DMS153 (cell line): Measurements from ENCODE around the gene DGKD.
A peak's percentile ranks its signal among the peaks of the same experiment; 100 is the strongest.

Experiments
- DNase-seq: peaks from one replicate; lab custom pipeline; 2025; lab: John Stamatoyannopoulos, UW

Gene DGKD

GRCh38 chr2:233476651-233477547 lies 122.6 kb downstream of the DGKD start:
- DNase-seq, result no peak

- DNase-seq, result no peak
Observed at GRCh38 chr2:233477548-233478433, 123.5 kb downstream of the DGKD start.

- no peak for DNase-seq
Observed at GRCh38 chr2:233479616-233480489, 125.6 kb downstream of the DGKD start.

- DNase-seq, result peak; percentile 78
Observed at GRCh38 chr2:233480490-233481202, 126.4 kb downstream of the DGKD start.

DNA sequence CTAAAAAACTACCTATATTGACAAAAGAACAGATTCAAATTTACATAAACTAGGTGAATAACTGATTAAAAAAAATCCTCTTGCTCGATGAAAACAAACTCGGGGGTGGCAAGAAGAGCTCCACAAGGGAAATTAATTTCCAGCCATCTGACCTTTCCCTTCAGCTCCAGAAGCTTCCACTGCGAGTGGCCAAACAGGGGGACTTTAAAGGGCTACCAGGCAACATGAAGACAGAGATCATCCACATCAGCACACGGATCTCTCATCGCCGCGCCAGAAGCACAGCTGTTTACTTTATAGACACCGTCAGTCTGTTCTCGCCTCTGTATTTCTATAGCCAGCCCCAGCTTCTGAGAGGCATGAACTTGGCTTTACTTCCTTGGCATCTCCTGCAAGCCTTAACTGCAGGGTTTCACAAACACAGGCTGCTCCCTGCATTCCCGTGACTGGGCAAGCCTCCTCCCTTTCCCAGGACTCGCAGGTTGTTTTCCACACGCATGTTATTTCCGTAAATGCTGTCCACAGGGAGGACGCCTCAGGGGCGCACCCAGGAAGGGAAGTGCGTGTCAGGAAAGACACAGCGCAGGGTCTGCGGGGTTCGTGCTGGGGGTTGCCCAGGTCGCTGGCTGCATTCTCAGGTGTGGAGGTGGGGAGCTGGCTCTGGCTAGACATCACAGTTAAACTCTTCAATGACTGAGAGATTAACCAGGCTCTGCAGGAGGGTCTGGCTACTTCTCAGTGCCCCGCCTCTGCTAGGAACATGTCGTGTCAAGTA lies 127.3 kb downstream of the DGKD start:
- DNase-seq, result no peak

DNA sequence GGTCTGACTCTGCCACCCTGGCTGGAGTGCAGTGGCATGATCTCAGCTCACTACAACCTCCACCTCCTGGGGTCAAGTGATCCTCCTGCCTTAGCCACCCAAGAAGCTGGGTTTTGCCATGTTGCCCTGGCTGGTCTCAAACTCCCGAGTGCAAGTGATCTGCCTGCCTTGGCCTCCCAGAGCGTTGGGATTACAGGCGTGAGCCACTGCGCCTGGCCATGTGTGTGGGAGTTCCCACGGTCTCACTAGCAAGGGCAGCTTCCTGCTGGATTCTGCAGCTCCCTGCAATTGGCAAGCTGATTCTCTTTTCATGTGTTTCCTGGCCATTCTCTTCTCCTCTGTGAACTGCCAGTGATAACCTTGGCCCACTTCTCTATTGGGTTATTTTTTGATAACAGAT lies 128.3 kb downstream of the DGKD start:
- no peak for DNase-seq

- no peak for DNase-seq
Observed at GRCh38 chr2:233485726-233486125, 131.4 kb downstream of the DGKD start.

DNA sequence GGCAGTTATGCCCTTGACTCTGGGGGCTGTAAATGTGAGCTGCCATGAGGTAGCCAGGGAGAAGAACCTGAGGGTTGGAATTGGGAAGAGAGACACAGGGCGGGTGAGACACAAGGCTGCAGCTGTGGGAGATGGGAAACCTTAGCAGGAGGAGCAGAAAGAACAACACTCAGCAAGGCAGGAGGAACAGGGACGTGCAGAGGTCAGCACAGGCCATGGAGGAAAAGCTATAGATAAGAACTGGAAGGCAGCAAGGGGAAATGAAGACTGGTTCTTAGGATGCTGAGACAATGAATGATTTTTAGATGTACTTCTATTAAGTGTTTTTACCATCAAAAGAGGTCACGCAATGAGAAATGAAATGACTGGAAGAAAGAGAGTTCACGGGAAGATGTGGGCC lies 132.1 kb downstream of the DGKD start:
- no peak for DNase-seq

- DNase-seq, result no peak
Observed at GRCh38 chr2:233486778-233487552, 132.7 kb downstream of the DGKD start.

GRCh38 chr2:233487748-233488345 lies 133.6 kb downstream of the DGKD start:
- DNase-seq, result no peak

GRCh38 chr2:233489143-233489542 lies 134.8 kb downstream of the DGKD start:
- no peak for DNase-seq

DNA sequence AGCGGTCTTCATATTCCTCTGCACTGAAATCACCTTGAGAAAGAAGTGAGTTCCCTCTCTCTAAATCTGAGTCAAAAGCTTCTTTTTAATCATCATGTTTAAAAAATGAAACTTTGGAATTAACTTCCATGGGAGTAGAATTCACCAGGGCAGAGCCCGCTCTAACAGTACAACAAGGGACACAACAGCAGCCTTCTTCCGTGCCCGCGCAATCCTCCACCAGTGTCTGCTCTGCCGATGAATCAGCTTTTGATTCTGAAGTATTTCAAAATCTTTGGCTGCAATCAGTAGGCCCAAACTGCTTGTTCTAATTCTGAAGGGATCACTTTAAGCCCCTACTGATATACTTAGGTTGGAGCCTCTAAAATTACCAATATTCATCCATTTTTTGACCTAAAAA lies 135.4 kb downstream of the DGKD start:
- DNase-seq, result no peak

- DNase-seq, result no peak
Observed at GRCh38 chr2:233490831-233491230, 136.5 kb downstream of the DGKD start.

- DNase-seq, result no peak
Observed at GRCh38 chr2:233491326-233491725, 137.0 kb downstream of the DGKD start.

DNA sequence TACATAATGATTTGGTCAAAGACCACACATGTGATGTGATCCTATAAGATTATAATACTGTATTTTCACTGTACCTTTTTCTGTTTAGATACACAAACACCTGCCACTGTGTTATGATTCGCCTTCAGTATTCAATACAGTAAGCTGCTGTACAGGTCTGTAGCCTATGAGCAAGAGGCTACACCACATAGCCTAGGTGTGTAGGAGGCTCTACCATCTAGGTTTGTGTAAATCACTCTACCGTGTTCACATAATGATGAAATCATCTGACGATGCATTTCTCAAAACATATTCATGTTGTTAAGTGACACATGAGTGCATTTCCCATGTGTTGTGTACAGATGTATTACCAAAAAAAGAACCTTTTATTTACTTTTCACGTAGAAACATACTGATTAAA lies 137.8 kb downstream of the DGKD start:
- no peak for DNase-seq

- no peak for DNase-seq
Observed at GRCh38 chr2:233492751-233493150, 138.5 kb downstream of the DGKD start.

- no peak for DNase-seq
Observed at GRCh38 chr2:233495503-233496496, 141.5 kb downstream of the DGKD start.

- no peak for DNase-seq
Observed at GRCh38 chr2:233497692-233498091, 143.4 kb downstream of the DGKD start.
